M059J (cell line): ENCODE measurements around the gene GRAP2. TPM values are rescaled to one million over a fixed set of nuclear protein-coding genes. Genes with fewer than 3 reads are reported as not detected.

Experiments
- DNase-seq: peaks from one replicate; pipeline ENCODE4 v3.0.0-alpha.2; 2012; ENCODE audit warnings: low read depth
- total RNA-seq: library from RNA; depleted of rRNA; stranded (reverse); fragments of >200 nt; shearing (Covaris generic); gene quantifications from 2 replicates; pipeline ENCODE4 v1.2.3, GENCODE V29; 2014

The GRAP2 gene
- total RNA-seq, 1 experiment from 2014 or later, result 0.15 TPM

DNA sequence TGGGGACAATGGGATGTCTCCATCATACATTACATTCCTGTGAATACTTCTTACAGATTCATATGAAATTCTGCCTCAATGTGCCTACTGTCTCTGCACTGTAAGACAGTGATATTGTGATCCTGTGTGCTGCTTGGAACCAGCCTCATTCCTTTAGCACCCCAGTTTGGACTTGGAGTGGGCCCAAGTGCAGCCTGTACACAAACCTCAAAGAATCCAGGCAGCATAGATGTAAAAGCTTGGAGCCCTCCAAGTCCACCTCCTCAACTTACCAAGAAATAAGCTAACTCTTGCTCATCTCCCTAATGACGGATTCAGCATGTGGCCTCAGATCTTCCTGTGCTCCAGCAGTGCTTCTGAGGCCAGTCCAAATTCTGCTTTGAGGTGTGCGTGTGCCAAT, 24.4 kb downstream of the GRAP2 start:
- no peak for DNase-seq

DNA sequence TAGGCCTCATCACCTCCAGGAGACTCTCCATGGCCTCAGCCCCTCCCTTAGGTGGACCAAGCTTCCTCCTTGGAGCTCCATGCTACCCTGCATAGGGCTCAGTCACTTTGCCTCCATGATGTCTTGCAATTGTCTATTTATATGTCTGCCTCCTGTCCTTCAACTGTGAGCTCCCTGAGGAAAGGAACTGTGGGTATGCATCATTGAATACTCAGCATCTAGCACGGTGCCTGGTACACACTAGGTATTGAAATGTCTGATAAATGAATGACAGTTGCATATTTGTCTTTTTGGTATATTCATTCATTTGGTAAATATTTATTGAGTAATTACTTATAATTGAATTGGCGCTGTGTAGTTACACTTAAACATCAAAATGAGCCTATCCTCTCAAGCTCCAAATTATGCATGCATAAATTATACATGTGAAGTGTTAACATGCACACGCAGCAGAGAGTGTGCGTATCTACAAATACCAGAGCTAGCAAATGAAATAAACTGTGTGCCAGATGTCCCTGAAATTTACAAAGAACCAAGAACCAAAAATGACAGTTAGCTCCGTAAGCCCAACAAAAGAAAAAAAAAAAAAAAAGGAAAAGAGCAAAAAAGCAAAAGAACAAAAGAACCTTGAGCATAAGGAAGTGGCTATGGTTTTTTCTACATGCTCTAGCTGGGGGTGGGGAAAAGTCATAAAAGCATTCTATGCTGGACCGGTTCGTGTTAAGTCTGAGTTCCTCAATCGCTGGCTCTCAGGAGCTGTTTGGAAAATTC, 25.2 kb downstream of the GRAP2 start:
- no peak for DNase-seq

DNA sequence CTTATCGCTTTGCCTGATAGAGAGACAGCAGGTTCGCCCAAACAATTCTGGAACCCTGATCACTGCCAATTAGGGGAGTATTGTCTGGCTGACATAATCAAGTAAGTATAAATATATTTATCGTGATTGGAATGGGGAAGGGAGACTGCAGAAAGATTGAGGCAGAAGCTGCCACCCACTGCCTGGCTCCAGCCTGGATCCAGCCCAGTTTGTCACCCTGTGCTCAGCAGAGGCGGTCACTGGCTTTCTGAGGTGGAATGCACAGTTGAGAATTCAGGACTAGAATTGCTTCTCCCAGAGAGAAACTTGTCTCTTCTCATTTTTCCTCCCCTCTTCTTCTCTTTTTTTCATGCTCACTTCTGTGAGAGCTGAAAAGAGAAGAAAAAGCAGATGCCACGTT, 25.9 kb downstream of the GRAP2 start:
- DNase-seq, result no peak

DNA sequence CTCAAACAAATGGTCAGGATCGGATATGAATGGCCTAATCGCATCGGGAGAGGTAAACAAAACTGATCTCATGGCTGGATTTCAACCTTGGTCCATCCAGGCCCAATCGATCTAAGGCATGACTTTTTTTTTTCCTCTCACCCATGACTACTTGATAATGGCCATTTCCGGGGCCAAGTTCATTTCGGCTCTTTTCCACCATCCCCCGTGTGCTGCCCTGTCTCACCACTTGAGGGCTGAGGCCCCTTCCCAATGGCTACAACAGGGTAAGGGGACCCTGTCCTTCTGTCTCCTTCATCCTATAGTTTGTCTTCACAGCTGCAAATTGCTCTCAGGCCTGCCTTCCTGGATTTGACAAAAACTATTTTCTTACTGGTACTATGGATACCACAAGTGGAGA, 26.7 kb downstream of the GRAP2 start:
- no peak for DNase-seq

DNA sequence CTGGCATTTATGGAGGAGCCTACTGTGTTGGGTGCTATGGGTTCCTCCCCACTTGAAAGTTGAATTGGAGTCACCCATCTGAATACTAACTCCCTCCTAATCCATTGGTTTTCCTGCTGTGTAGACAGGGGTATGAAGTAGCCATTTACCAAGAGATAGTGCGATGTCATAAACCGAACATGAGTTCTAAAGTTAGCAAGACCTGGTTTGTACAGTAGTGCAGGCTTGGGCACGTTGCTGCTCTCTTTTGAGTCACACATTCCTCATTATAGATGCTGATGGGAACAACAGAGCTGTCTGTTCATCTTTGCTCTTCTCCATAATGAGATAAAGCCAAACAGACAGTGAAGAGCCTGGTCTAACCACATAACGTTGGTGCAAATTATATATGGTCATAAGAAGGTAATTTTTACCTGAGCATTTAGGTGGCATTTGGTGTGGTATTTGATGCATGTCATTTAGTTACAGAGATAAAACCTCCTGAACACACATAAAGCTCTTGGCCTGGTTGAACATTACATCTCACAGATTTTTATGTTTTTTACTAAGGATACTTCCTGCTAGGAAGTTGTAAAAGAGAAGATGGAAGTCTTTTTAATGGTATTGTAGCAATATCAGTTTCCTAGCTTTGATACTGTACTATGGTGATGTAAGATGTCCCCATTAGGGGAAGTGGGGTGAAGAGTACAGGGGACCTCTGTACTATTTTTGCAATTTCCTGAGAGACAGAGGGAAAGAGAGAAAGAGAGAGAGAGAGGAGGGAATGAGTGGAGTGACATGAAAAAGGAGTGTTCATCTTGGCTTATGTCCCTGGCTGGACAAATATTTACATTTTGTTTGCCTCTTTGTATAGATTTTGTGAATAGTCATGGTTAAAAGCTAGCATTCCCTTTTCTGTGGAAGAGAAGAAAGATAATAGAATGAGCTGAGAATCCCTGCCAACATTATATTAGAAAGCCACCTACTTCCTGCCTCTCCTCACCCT, 27.9 kb downstream of the GRAP2 start:
- no peak for DNase-seq

DNA sequence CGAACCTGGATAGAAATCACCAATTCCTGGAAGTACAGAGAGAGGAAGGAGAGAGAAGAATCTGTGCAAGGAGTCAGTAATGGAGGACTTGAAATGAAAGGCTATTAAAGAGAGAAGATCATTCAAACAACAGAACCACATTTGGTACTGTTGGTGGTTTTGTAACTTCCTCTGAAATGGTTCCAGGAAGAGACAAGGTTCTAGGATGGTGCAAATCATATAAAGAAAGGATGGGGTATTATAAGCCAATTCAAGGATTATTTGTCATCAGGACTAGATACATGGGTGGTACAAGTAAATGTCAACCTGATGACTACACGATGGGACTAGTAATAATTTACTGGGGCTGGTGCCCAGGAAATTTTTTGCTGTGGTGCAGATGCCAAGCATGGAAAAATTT, 30.4 kb downstream of the GRAP2 start:
- no peak for DNase-seq

DNA sequence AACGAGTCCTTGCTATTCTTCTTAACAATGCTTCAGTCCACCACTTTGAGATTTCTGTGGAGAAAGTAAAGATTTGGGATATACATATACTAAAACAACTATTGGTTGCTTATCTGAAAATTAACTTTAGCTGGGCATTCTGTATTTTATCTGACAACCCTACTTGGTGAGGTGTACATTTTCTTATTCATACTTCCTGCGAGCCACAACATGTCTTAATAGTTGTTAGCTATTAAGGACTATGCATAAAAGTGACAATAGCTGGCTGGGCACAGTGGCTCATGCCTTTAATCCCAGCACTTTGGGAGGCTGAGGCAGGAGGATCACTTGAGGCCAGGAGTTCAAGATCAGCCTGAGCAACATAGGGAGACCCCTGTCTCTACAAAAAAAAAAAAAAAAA, 31.3 kb downstream of the GRAP2 start:
- no peak for DNase-seq

DNA sequence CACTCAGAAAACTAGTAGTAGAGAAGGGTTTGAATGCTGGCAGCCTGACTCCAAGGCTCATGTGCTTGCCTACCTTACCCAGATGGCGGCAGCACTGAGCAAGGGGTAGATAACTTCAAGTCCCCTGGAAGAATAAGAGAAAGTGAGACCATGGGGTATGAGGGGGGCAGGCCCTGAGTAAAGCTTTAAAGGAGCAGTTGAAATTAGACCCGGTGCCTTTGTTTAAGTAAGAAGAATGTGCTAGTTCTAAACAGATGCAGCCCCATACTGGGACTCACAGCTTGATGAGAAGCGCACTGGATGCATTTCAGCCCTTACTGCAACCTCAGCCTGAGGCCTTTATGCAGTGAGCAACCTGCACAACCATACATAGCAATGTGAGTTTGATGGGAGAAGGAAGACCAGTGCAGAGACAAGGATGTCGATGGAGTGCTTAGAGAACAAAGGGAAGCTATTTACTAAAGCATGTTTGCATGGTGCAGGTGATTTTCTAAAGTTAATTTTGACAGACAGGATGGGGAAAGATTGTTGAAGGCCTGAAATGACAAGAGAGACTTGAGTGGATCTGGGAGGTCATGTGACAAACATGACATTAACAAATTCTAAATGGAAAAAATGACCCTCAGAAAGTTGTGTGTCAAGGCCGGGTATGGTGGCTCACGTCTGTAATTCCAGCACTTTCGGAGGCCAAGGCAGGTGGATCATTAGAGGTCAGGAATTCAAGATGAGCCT, 32.2 kb downstream of the GRAP2 start:
- peak; percentile 9 for DNase-seq

DNA sequence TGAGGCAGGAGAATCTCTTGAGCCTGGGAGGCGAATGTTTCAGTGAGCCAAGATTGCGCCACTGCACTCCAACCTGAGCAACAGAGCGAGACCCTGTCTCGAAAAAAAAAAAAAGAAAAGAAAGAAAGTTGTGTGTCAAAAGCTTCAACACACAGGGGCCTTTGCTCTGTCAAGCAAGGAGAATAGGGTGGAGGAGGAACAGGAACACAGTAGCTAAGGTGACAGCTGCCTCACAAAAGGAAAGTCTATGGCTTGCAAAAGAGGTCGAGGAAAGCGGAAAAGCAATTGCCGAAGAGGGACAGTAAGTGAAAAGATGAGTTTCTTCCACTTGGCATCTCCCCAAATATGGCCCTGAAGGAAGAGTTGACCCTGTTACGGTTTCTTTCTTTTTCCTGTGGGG, 32.9 kb downstream of the GRAP2 start:
- DNase-seq, result no peak

DNA sequence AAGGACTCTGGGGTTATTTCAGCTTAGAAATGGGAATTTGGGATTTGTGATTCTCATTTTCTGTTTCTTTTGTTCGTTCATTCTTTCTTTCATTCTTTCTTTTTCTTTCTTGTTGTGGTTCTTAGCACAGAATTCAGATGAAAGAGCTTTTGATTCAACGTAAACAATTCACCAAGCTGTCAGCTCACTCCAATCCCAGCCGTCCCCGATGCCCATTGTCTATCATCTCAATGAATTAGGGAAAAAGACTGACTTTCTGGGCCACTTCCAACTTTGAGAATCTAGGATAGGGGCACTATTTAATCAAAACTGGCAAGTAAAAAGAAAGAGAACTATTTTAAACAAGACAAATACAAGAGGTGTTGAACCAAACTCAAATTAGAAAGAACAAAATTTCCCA, 34.2 kb downstream of the GRAP2 start:
- no peak for DNase-seq

DNA sequence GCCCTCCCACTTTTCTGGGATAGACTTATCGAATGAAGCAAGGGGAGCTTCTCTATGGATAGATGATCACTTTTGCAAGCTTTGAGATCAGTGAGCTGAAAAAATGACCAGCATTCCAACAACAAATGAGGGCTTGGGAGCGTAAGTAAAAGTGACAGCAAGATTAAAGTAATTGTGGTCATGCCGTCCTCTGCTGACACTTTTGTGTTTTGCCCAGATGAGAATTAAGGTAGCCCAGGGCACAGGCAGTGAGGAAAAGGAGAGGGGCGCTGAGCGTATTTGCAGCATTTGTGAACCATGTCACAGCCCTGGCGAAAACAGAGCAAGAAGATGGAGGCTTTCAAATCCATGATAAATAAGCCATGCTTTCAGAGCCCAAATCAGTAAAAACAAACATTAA, 34.7 kb downstream of the GRAP2 start:
- DNase-seq, result no peak

DNA sequence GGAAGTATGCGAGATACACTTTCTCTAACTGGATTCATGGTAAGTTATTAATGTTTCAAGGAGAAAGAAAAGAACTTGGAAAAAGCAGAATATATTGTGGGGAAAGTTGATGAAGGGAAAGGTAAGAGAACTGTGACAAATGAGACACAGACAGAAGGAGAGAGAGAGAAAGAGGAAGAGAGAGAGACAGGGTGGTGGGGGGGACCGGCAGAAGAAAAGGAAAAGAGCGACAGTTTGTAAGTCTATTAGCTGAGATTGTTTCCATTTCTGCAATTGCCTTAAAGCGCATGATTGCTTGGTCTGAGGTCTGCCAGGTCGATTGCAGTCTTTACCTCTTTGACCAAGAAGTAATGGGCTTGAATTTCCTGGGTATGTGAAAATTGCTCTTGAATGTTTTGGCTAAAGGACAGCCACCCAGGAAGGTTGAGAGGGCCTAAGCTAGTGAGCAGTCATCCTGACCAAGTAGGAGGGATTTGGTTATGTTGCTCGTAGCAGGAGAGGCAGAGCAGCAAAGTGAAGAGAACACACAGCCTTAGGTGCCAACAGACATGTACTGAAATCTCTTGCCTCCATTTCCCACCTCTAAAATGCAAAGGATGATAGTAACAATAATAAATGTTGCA, 35.8 kb downstream of the GRAP2 start:
- DNase-seq, result no peak

DNA sequence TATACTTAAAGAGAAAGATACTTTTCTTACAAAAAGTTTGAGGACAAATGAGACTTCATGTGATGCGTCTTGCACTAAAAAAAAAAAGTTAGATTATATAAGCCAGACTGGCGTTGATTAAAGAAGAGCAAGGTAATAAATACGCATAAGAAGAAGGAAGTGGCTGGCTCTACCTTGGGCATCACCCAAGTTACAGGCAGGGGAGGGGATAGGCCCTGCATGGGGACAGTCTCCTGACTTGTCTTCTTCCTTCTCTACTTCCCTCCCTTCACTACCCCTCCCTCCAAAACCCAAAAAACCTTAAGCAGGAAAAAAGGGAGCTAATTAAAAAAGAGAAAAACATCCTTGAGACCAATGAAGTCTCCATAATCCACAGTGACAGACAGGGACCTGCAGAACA, 37.0 kb downstream of the GRAP2 start:
- no peak for DNase-seq

DNA sequence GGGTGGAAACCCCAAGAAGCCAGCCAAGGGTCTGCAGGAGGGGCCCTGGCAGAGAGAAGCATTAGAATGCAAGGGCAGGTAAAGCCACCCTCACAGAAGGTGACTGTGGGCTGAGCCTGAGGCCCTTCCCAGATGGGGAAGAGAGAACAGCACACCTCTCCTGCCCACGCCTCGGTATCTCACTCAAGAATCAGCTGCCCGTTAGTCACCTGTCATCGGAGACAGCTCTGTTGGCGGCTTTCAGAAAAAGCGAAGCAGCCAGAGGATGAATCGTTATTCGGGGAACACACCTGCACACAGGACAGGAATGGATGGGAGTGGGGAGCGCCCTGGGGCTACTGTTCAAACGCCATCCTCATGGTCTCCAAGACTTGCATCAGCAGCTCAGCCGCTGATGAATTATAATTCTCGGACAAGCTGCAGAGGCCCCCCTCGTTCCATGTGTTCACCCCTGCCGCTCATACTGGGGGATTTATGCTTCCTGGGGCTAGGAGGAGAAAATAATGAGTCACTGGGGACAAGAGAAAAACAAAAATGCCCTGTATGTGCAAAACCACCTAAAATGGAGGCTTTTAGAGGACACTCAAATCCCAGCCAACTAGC, 37.7 kb downstream of the GRAP2 start:
- DNase-seq, result no peak

DNA sequence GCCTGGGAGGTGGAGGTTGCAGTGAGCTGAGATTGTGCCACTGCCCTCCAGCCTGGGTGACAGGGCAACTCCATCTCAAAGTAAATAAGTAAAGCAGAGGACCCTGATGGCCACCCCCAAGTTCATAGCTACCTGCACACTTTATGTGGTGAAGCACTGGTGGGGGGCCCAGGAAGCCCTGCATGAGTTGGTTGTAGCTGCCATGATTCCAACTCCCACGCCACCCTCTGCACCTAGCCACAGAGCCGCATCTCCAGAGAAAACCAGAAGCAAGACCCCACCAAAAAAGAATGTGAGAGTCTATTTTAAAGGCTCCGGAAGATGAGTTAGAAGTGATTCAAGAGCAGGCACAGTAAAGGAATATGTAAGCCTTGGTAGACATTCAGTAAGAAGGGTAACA, 38.9 kb downstream of the GRAP2 start:
- DNase-seq, result no peak

DNA sequence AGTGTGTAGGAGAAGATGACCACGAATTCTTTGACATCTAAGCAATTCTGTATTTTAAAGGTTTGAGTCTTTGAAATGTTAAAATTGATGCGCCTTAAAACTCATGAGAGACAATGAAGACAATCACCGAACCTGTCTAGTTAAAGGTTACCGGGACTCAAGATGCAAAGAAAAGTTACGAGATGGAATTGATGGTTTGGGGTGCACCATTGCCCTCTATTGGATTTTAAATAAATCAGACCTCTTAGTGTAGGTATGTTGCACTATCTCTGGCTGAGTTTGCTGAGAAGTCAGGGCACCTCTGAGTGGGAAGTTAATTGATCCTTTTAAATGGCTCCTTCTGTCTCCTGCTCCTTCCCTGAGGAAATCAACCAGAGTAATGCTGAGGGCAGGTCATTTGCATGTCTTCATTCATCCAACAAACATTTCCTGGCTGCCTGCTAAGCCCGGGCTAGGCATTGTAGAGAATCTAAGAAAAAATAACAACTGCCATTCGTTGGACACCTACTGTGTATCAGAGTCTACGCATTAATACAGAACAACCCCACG, 39.9 kb downstream of the GRAP2 start:
- DNase-seq, result no peak

DNA sequence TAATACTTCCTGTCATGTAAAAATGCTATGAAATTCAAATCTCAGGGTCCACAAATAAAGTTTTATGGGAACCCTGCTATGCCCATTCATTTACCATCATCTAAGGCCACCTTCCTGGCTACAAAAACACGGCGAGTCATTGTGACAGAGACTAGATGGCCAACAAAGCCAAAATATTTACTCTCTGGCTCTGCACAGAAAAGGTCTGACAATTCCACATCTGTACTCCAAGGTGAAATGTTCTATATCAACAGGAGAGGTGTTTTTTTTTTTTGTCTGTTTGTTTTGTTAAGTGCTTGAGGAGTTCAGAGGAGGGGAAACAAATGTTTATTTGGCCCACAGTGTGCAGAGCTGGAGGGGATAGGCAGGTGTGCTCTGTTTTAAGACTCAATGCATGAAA, 40.7 kb downstream of the GRAP2 start:
- DNase-seq, result no peak

DNA sequence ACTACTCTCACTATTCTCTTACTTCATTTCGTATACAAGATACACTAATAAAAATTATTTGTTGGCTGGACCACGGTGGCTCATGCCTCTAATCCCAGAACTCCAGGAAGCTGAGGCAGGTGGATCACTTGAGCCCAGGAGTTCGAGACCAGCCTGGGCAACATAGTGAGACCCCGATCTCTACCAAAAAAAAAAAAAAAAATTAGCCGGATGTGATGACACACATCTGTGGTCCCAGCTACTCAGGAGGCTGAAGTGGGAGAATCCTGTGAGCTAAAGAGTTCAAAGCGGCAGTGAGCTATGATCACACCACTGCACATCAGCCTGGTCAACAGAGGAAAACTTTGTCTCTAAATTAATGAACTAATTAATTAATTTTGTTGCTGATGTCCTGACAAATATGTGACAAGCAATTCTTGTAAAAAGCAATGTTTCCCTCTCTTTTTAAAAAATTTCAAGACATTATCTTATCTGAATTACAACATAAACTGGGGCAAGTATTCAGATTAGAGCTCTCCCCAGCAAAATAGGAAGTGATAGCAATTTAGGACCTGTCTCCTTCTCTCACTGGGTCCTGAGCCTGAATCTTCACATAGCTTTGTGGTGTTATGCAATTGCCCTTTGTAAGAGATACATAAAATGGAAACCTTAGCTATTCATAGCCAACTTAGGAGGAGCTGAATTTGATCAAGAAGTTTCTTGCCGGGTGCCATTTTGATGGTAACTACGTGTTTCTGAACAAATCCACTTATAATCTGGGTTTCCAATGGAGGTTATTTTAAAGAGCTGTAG, 41.8 kb downstream of the GRAP2 start:
- DNase-seq, result no peak

DNA sequence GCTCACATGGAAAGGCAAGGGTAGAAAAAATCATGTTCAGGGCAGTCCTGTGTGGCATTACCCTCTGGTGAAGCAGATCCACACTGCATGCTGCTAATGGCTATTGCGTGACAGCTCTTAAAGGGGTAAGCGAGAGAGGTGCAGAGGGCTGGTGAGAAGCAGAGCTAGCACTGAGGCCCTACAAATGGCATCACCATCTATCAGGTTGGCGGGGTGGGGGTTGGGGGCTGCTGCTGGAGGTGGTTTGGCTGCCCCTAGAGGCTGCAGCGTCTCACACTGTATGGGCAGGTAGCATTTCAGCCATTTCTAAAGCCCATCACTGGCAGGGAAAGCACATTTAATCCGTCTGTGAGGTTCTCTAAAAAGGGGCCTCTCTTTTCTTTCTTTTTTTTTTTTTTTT, 42.5 kb downstream of the GRAP2 start:
- no peak for DNase-seq
